Neural cell (in vitro differentiated cells): ENCODE results near the gene SMPD3. TPM values are rescaled to one million over a fixed set of nuclear protein-coding genes. Genes with fewer than 3 reads are reported as not detected.

ENCODE experiments used
- H2AFZ ChIP-seq: fragments of 200-600, 300-800 bp; sonication (generic), shearing (Covaris generic); 2 replicates; pipeline ENCODE4 v1.6.0; 2014; ENCODE audit warnings: low read depth, mild to moderate bottlenecking, antibody characterized with exemption, low read length, moderate library complexity
- H3F3A ChIP-seq: fragments of 200-600 bp; shearing (Covaris generic); 2 replicates; pipeline ENCODE4 v1.6.1; 2016; ENCODE audit warnings: mild to moderate bottlenecking, moderate library complexity, mixed read lengths, antibody characterized with exemption, low read length; ENCODE audit not compliant: insufficient read depth, poor library complexity, severe bottlenecking
- H3K27ac ChIP-seq: fragments of 200-600, 300-800 bp; sonication (generic), shearing (Covaris generic); 2 replicates; pipeline ENCODE4 v1.5.1; 2014; ENCODE audit warnings: mild to moderate bottlenecking, low read length, moderate library complexity
- H3K27me3 ChIP-seq: fragments of 300-800, 200-600 bp; sonication (generic), shearing (Covaris generic); 2 replicates; pipeline ENCODE4 v1.6.0; 2014; ENCODE audit warnings: mild to moderate bottlenecking, low read depth, low read length, moderate library complexity; ENCODE audit not compliant: insufficient read depth
- H3K36me3 ChIP-seq: fragments of 300-800, 200-600 bp; sonication (generic), shearing (Covaris generic); 2 replicates; pipeline ENCODE4 v1.5.1; 2014; ENCODE audit warnings: mild to moderate bottlenecking, antibody characterized with exemption, low read length, moderate library complexity; ENCODE audit not compliant: insufficient read depth
- H3K4me2 ChIP-seq: fragments of 300-800, 200-600 bp; sonication (generic), shearing (Covaris generic); 2 replicates; pipeline ENCODE4 v1.6.0; 2014; ENCODE audit warnings: mild to moderate bottlenecking, low read length
- H3K4me3 ChIP-seq: fragments of 300-800, 200-600 bp; sonication (generic), shearing (Covaris generic); 2 replicates; pipeline ENCODE4 v1.5.1; 2014; ENCODE audit warnings: mild to moderate bottlenecking, low read length, moderate library complexity
- H3K79me2 ChIP-seq: fragments of 200-600 bp; shearing (Covaris generic); replicated peaks from 2 replicates; pipeline ENCODE4 v1.6.0; 2014; ENCODE audit warnings: mild to moderate bottlenecking, low read length, moderate library complexity; ENCODE audit not compliant: insufficient read depth
- H3K9ac ChIP-seq: fragments of 300-800, 200-600 bp; sonication (generic), shearing (Covaris generic); 2 replicates; pipeline ENCODE4 v1.6.1; 2016; ENCODE audit warnings: mild to moderate bottlenecking, low read length, mixed read lengths
- H3K9me2 ChIP-seq: fragments of 200-600 bp; shearing (Covaris generic); 2 replicates; pipeline ENCODE4 v1.6.1; 2016; ENCODE audit warnings: mild to moderate bottlenecking, low read length, mixed read lengths; ENCODE audit not compliant: insufficient read depth
- H3K9me3 ChIP-seq: fragments of 200-600, 300-800 bp; sonication (generic), shearing (Covaris generic); 2 replicates; pipeline ENCODE4 v1.6.1; 2016; ENCODE audit warnings: mild to moderate bottlenecking, mixed run types, low read length, moderate library complexity, mixed read lengths
- H4K20me1 ChIP-seq: fragments of 200-600 bp; shearing (Covaris generic); 2 replicates; pipeline ENCODE4 v1.6.1; 2016; ENCODE audit warnings: mild to moderate bottlenecking, mixed run types; ENCODE audit not compliant: insufficient read depth
- EP300 ChIP-seq: fragments of 450-650 bp; conservative IDR thresholded peaks from 2 replicates; pipeline ENCODE4 v1.6.1; 2014; ENCODE audit warnings: antibody characterized with exemption, mild to moderate bottlenecking, moderate library complexity; ENCODE audit not compliant: poor library complexity, severe bottlenecking
- EZH2 ChIP-seq: fragments of 200-600, 300-800 bp; shearing (Covaris generic), sonication (generic); IDR thresholded peaks from 2 replicates; pipeline ENCODE4 v1.6.1; 2014; ENCODE audit warnings: antibody characterized with exemption, low read length, borderline replicate concordance, mild to moderate bottlenecking; ENCODE audit not compliant: insufficient read depth, poor library complexity, severe bottlenecking
- MXI1 ChIP-seq: fragments of 450-650 bp; conservative IDR thresholded peaks from 2 replicates; pipeline ENCODE4 v1.6.1; 2014; ENCODE audit warnings: antibody characterized with exemption, mild to moderate bottlenecking; ENCODE audit not compliant: poor library complexity, severe bottlenecking
- POLR2AphosphoS5 ChIP-seq: IDR thresholded peaks from 2 replicates; pipeline ENCODE4 v1.6.1; 2012
- RAD21 ChIP-seq: fragments of 450-650 bp; conservative IDR thresholded peaks from 2 replicates; pipeline ENCODE4 v1.6.1; 2014; ENCODE audit warnings: antibody characterized with exemption, mild to moderate bottlenecking, moderate library complexity
- SMC3 ChIP-seq: fragments of 450-650 bp; conservative IDR thresholded peaks from 2 replicates; pipeline ENCODE4 v1.6.1; 2014; ENCODE audit warnings: antibody characterized with exemption, mild to moderate bottlenecking, moderate library complexity; ENCODE audit not compliant: poor library complexity
- TAF1 ChIP-seq: IDR thresholded peaks from 2 replicates; pipeline ENCODE4 v1.6.1; 2012; ENCODE audit warnings: low read depth
- polyA plus RNA-seq: library from polyadenylated mRNA; depleted of rRNA; stranded (reverse); fragments of >200 nt; gene quantifications from 2 replicates; pipeline ENCODE4 v1.2.3, GENCODE V29; 2014
- TF ChIP-seq, protein P1 (sequence below): fragments of 450-650 bp; IDR thresholded peaks from 2 replicates; pipeline ENCODE4 v1.5.1; 2014; ENCODE audit warnings: antibody characterized with exemption, mild to moderate bottlenecking, moderate library complexity; ENCODE audit not compliant: poor library complexity, severe bottlenecking
- TF ChIP-seq, protein P2 (sequence below): IDR thresholded peaks from 2 replicates; pipeline ENCODE4 v1.6.1; 2012; ENCODE audit warnings: borderline replicate concordance

Gene SMPD3
- polyA plus RNA-seq, 1 donor from 2014 or later, result 42.7 TPM

DNA sequence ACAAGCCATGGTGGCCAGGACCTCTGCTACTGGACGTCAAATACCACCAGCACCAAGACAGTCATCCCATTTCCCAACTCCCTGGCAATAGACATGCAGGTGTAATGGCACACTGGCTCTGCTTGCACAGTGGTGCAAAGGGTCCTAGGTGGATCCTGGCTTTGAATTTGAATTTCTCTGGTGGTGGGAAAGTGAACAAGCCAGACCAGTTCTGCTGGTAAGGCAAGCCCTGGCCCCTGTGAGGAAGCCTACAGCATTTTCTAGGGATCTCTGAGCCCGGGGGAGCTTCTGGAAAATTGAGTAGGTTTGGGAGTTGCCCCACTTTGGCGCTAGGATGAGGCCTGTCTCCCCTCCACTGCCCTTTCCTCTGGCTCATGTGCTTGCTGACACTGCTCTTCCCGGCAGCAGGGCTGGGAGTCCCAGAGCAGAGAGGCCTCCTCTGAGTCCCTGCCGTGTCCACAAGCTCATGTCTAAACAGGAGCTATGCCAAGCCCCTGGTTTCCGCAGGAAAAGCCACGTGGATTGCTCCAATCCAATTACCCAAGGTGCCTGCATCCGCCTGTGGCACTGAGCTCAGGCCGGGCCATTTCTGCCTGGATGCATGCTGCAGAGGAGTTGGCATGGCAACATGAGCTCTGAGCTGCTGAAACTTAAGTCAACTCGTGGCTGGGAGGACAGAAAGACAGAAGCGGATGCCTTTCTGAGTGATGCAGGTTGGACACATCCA lies 70.5 kb downstream of the SMPD3 start:
- H3K9me2 ChIP-seq, result no peaks in the 10 kb centered on the region
- no peak overlapping the region for H3K27ac ChIP-seq
- no peaks in the 10 kb centered on the region for H3K79me2 ChIP-seq
- H3K4me2 ChIP-seq, result no peak overlapping the region
- TF ChIP-seq SMC3 (no peak), MXI1 (no peak), TAF1 (no peak), POLR2AphosphoS5 (no peak), EZH2 (no peak), RAD21 (no peak), EP300 (no peak)
- TF ChIP-seq, protein P1, sequence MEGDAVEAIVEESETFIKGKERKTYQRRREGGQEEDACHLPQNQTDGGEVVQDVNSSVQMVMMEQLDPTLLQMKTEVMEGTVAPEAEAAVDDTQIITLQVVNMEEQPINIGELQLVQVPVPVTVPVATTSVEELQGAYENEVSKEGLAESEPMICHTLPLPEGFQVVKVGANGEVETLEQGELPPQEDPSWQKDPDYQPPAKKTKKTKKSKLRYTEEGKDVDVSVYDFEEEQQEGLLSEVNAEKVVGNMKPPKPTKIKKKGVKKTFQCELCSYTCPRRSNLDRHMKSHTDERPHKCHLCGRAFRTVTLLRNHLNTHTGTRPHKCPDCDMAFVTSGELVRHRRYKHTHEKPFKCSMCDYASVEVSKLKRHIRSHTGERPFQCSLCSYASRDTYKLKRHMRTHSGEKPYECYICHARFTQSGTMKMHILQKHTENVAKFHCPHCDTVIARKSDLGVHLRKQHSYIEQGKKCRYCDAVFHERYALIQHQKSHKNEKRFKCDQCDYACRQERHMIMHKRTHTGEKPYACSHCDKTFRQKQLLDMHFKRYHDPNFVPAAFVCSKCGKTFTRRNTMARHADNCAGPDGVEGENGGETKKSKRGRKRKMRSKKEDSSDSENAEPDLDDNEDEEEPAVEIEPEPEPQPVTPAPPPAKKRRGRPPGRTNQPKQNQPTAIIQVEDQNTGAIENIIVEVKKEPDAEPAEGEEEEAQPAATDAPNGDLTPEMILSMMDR, result no peak
- TF ChIP-seq, protein P2, sequence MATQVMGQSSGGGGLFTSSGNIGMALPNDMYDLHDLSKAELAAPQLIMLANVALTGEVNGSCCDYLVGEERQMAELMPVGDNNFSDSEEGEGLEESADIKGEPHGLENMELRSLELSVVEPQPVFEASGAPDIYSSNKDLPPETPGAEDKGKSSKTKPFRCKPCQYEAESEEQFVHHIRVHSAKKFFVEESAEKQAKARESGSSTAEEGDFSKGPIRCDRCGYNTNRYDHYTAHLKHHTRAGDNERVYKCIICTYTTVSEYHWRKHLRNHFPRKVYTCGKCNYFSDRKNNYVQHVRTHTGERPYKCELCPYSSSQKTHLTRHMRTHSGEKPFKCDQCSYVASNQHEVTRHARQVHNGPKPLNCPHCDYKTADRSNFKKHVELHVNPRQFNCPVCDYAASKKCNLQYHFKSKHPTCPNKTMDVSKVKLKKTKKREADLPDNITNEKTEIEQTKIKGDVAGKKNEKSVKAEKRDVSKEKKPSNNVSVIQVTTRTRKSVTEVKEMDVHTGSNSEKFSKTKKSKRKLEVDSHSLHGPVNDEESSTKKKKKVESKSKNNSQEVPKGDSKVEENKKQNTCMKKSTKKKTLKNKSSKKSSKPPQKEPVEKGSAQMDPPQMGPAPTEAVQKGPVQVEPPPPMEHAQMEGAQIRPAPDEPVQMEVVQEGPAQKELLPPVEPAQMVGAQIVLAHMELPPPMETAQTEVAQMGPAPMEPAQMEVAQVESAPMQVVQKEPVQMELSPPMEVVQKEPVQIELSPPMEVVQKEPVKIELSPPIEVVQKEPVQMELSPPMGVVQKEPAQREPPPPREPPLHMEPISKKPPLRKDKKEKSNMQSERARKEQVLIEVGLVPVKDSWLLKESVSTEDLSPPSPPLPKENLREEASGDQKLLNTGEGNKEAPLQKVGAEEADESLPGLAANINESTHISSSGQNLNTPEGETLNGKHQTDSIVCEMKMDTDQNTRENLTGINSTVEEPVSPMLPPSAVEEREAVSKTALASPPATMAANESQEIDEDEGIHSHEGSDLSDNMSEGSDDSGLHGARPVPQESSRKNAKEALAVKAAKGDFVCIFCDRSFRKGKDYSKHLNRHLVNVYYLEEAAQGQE, result no peak
- no peak overlapping the region for H3K4me3 ChIP-seq
- no peaks in the 10 kb centered on the region for H3F3A ChIP-seq
- H3K27me3 ChIP-seq, result no peaks in the 10 kb centered on the region
- no peak overlapping the region for H2AFZ ChIP-seq
- H4K20me1 ChIP-seq, result no peaks in the 10 kb centered on the region
- no peaks in the 10 kb centered on the region for H3K9me3 ChIP-seq
- no peak overlapping the region for H3K9ac ChIP-seq
- no peaks in the 10 kb centered on the region for H3K36me3 ChIP-seq

DNA sequence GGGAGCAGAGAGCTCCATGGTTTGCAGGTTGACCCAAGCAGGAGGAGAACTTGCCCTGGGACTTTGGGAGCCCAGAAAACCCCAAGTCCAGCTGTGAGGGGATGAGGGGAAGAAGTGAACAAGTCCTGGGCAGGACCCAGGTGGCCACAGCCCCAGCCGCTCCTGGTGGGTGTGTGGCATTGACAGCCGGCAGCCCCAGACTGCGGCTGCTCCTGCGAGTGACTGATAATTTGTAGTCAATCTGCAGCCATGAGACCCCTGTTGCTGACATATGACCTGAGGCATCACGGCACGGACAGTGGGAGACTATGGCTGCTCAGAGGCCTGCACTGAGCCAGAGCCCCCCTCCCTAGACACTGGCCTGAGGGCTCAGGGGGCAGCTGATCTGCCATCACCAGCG lies 71.1 kb downstream of the SMPD3 start:
- TF ChIP-seq EZH2 (no peak), MXI1 (no peak), TAF1 (no peak), RAD21 (no peak), SMC3 (no peak), POLR2AphosphoS5 (no peak), EP300 (no peak)
- TF ChIP-seq, protein P1, result no peak
- TF ChIP-seq, protein P2, result no peak
- no peak overlapping the region for H3K4me3 ChIP-seq
- no peaks in the 10 kb centered on the region for H3K79me2 ChIP-seq
- H3K9me2 ChIP-seq, result no peaks in the 10 kb centered on the region
- H3K36me3 ChIP-seq, result no peaks in the 10 kb centered on the region
- no peaks in the 10 kb centered on the region for H3K27me3 ChIP-seq
- H4K20me1 ChIP-seq, result no peaks in the 10 kb centered on the region
- no peak overlapping the region for H3K4me2 ChIP-seq
- H3F3A ChIP-seq, result no peaks in the 10 kb centered on the region
- H3K27ac ChIP-seq, result no peak overlapping the region
- no peak overlapping the region for H2AFZ ChIP-seq
- H3K9me3 ChIP-seq, result no peaks in the 10 kb centered on the region
- no peak overlapping the region for H3K9ac ChIP-seq
